Activated CD4-positive, alpha-beta T cell treated with anti-CD3 and anti-CD28 coated beads, Interleukin-2, amount 50 U/mL, for 48 hours (primary cell): ENCODE results near the gene CLDN24.

Experiments used
- DNase-seq, 2 experiments: peaks; one replicate each; pipeline ENCODE4 v3.0.0-alpha.2; 2020

The CLDN24 gene

GRCh38 chr4:183320211-183321059 is 1.8 kb downstream of the CLDN24 start, which contains the start of gene CLDN22:
Gene CLDN22, minus strand, starts transcription at chr4:183320276. Its CDS starts 58 bp downstream, at chr4:183320218.
- DNase-seq, result no peak

- DNase-seq, result no peak
Observed at GRCh38 chr4:183318656-183319055, 3.6 kb downstream of the CLDN24 start.

- no peak for DNase-seq
Observed at GRCh38 chr4:183314806-183315205, 7.4 kb downstream of the CLDN24 start.

GRCh38 chr4:183314336-183314735 is 7.9 kb downstream of the CLDN24 start:
- DNase-seq, result no peak

- DNase-seq, result no peak
Observed at GRCh38 chr4:183312841-183313240, 9.4 kb downstream of the CLDN24 start.

GRCh38 chr4:183306811-183307210 is 15.4 kb downstream of the CLDN24 start:
- no peak for DNase-seq

GRCh38 chr4:183304538-183304937 is 17.7 kb downstream of the CLDN24 start:
- DNase-seq, result no peak

- DNase-seq, result no peak
Observed at GRCh38 chr4:183304067-183304466, 18.2 kb downstream of the CLDN24 start.

- DNase-seq, result no peak
Observed at GRCh38 chr4:183303301-183303700, 18.9 kb downstream of the CLDN24 start.

- DNase-seq, result no peak
Observed at GRCh38 chr4:183300655-183301054, 21.6 kb downstream of the CLDN24 start.

- no peak for DNase-seq
Observed at GRCh38 chr4:183300070-183300469, 22.2 kb downstream of the CLDN24 start.

GRCh38 chr4:183299464-183299863 is 22.8 kb downstream of the CLDN24 start:
- DNase-seq, result no peak

- no peak for DNase-seq
Observed at GRCh38 chr4:183297675-183298074, 24.6 kb downstream of the CLDN24 start.

GRCh38 chr4:183295711-183296110 is 26.5 kb downstream of the CLDN24 start:
- no peak for DNase-seq

- no peak for DNase-seq
Observed at GRCh38 chr4:183291070-183291469, 31.2 kb downstream of the CLDN24 start.

GRCh38 chr4:183289688-183290087 is 32.5 kb downstream of the CLDN24 start:
- DNase-seq, result peak in 1 of 2 experiments; percentile 13

- no peak for DNase-seq
Observed at GRCh38 chr4:183288955-183289354, 33.3 kb downstream of the CLDN24 start.

- DNase-seq, result no peak
Observed at GRCh38 chr4:183287677-183288076, 34.5 kb downstream of the CLDN24 start.

GRCh38 chr4:183287309-183287659 is 34.9 kb downstream of the CLDN24 start:
- no peak for DNase-seq

GRCh38 chr4:183286590-183287308 is 35.5 kb downstream of the CLDN24 start:
- DNase-seq, result no peak

GRCh38 chr4:183285886-183286285 is 36.3 kb downstream of the CLDN24 start:
- no peak for DNase-seq

- no peak for DNase-seq
Observed at GRCh38 chr4:183284965-183285364, 37.3 kb downstream of the CLDN24 start.

GRCh38 chr4:183284258-183284785 is 37.9 kb downstream of the CLDN24 start:
- no peak for DNase-seq

GRCh38 chr4:183276106-183276505 is 46.1 kb downstream of the CLDN24 start:
- DNase-seq, result no peak
